ENCODE measurements around the gene CLEC10A.
"Not testable (repeated sequence)": the region's sequence is repeated elsewhere in the genome, so short reads cannot be mapped to it uniquely, and the experiment has no call there.

CLEC10A gene

DNA sequence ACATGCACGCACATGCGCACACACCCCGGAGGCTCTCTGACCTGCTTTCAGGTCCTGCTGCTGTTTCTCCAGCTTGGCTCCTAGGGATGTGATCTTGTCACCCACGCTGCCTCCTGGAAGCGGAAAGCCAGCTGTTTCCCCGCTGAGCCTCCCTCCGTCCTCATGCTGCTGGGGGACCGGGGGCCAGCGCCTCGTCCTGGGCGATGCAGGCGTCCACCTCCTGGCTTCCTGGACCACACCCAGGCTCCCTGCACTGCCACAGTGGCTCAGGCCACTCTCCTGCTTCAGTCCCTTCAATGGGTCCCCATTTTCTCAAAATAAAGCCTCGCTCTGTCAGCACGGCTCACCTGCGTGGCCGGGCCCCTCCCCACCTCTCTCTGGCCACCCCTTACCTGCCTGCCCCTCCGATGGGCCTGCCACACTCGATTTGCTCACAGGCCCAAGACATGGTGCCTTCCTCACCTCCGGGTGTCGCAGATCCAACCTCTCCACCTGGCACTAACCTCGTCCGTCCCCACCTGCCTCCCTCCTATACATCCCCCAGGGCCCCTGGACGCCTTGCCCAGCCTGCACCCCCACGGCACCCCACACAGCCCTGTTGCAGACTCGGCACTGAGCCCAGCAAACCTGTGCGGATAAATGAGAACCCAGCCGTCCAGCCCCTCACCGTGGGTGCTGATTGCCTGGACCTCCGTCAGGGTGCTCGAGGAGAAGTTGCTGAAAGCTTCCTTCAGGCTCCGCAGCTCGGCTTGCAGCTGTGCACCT, 27.9 kb upstream of the CLEC10A start:
- no peak for DNase-seq

DNA sequence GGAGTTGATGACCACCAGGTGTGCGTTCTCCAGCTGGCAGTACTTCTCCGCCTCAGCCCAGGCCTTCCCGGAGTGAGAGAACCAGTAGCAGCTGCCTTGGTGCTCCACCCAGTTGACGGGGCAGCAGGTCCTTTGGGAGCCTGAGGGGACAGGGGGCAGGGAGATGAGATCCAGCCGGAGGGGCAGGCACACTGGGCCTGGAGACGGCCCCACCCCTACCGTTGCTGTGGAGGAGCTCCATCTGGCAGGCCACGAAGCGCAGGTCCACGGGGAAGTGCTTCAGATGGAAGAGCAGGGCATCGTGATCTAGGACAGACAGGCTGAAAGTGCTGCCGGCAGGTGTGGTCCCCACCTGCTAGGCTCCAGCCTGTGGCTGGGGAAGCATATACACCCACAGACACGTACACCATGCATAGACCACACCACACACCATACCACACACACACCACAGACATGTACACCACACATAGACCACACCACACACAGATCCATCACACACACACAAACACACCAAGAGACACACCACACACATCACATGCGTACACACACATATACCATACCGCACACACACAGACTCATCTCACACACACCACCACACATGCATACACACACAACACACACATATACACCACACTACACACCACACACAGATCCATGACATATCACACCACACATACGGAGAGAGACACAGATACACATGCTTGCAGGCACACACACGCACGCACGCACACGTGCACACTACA, 27.1 kb upstream of the CLEC10A start:
- DNase-seq = peak; percentile 8

DNA sequence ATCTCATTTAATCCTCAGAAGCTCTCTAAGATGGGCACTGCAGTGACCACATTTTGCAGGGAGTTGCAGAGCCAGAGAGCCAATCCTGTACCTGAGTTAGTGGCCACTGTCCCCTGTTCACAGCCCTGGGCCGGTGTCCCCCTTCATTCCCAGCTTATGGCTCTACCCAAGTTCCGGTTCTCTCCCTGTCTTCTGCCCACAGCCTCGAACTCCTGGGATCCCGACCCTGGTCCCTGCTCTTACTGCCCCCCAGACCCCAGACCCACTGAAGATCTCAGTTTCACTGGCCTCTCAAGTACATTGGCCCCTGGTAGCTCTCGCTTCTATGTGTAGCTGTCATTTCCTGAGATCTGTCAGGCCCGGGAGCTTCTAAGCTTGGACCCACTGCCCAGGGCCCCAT, 22.4 kb upstream of the CLEC10A start:
- no peak for DNase-seq

DNA sequence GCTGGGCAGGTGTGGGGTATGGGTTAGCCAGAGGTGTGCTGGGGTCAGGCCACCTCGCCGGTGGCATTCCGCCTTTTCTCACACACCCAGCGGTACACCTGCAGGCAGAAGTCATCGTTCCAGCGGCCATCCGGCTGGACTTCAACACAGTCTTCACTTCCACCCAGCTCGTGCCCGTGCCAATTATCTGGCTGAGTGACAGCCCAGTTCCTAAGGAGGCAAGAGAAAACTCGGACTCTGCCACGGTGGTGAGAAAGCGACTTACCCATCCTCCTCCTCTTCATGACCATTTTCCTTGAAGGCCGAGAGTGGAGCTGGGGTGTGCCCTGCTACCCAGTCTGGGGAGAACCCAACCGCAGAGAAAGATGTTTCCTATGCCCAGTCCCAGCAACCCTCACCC, 21.5 kb upstream of the CLEC10A start:
- no peak for DNase-seq

DNA sequence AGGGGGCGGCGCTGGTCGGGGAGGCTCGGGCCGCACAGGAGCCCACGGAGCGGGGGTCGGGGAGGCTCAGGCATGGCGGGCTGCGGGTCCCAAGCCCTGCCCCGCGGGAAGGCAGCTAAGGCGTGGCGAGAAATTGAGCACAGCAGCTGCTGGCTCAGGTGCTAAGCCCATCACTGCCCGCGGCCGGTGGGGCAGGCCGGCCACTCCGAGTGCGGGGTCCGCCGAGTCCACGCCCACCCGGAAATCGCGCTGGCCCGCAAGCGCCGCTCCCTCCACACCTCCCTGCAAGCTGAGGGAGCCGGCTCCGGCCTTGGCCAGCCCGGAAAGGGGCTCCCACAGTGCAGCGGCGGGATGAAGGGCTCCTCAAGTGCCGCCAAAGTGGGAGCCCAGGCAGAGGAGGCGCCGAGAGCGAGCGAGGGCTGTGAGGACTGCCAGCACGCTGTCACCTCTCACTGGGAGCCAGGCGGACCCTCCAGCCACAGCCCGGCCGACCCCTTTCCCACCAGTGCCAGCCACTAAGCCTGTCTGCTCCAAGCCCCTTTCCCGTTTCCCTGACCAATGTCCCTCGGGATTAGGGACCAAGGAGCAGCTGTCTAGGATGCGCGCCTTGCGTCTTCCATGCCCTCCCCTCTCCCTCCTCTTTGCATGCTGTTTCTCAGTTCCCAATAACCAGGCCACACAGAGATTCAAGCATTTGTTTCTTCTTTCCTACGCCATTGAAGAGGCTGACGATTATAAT, 20.8 kb upstream of the CLEC10A start:
- DNase-seq = not testable (repeated sequence)

DNA sequence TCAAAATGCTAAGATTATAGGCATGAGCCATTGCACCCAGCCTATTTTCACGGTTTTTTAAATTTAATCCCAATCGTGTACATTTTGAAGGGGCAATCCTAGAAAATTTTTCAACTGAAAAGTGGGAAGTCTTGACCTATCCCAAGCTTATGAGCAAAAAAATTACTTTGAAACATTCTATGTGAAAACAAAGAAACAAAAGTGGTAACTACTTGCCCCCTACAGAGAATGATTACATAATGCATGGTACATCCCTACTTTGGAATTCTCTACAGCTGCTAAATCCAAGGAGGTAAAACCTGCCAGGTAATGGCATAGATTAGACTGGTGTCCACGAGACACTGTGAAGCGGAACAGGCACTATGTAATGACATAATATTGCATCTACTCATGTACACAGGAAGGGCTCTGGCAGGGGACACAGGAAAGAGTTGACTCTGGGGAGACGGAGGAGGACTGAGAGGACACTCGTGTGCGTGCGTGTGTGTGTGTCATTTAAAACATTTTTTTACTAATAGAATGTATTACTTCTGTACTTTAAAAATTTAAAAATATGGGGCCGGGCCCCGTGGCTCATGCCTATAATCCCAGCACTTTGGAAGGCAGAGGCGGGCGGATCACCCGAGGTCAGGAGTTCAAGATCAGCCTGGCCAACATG, 18.9 kb upstream of the CLEC10A start:
- no peak for DNase-seq

DNA sequence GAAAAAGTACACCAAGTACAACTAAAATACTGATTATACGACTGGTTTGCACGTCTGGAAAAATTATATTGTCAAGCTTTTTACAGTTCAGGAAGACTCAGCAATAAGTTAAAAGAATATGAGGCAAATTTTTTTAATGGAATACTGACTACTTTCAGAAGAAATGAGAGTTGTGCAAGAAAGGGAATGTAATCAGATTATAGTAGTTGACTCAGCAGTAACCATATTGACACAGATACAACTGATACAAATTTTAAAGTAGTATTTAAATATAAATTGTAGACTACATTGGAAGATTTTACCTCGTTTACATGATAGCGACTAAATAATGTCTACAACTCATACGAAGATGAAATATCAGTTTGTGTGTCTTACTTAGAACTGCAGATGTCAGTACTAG, 17.9 kb upstream of the CLEC10A start:
- DNase-seq = no peak

DNA sequence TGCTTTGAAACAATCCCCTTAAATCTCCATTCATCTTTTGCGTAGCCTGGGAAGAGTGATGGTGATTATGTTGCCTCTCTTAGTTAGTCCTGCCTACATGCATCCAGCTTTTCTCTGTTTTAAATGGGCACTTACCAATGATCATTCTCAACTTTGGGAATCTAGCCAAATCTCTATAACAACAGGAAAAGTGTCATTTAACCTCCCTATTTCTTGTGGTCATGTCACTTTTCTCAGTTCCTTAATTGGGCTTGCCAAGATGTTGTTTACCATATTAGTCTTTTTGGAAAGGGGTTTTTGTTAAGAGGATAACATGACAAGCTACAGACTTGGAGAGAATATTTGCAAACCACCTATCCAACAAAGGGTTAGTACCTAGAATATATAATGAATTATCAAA, 15.6 kb upstream of the CLEC10A start:
- DNase-seq = no peak

DNA sequence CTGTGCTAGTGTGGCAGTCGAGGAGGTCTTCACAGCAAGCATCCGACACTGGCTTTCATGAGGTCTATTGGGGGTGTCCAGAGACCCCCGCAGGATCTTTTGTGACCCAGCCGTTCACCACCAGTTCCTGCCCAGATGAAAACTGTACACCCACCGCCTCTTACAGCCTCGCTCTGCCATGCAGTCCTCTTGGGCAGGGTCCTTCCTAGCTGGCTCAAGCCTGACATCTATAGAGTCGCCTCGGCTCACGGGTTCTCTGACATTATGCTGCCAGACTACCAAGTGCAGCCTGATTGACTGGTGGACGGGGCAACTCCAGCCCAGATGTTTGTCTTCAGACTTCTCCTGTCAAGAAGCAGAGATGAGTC, 14.6 kb upstream of the CLEC10A start:
- no peak for DNase-seq

DNA sequence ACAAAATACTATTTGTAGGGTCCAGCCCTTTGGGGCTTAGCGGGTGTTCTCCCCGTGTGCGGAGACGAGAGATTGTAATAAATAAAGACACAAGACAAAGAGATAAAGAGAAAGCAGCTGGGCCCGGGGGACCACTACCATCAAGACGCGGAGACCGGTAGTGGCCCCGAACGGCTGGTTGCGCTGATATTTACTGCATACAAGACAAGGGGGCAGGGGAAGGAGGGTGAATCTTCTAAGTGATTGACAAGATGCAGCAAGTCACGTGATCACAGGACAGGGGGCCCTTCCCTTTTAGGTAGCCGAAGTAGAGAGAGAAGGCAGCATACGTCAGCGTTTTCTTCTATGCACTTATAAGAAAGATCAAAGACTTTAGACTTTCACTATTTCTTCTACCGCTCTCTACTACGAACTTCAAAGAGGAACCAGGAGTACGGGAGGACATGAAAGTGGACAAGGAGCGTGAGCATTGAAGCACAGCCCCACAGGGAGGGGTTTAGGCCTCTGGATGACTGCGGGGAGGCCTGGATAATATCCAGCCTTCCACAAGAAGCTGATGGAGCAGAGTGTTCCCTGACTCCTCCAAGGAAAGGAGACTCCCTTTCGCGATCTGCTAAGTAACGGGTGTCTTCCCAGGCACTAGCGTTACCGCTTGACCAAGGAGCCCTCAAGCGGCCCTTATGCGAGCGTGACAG, 11.4 kb upstream of the CLEC10A start:
- DNase-seq = not testable (repeated sequence)

DNA sequence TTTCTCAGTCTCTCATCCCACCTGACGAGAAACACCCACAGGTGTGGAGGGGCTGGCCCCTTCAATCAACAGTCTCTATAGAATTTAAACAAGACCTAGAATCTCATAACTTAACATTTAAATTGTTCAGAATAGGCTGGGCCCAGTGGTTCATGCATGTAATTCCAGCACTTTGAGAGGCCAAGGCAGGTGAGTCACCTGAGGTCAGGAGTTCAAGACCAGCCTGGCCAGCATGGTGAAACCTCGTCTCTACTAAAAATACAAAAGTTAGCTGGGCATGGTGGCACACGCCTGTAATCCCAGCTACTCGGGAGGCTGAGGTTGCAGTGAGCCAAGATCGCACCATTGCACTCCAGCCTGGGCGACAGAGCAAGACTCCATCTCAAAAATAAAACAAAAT, 9.5 kb upstream of the CLEC10A start:
- not testable (repeated sequence) for DNase-seq

DNA sequence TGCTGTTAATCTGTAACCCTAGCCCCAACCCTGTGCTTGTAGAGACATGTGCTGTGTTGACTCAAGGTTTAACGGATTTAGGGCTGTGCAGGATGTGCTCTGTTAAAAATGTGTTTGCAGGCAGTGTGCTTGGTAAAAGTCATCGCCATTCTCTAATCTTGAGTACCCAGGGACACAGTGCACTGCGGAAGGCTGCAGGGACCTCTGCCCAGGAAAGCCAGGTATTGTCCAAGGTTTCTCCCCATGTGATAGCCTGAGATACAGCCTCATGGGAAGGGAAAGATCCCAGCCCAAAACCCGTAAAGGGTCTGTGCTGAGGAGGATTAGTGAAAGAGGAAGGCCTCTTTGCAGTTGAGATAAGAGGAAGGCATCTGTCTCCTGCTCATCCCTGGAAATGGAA, 8.4 kb upstream of the CLEC10A start:
- not testable (repeated sequence) for DNase-seq

DNA sequence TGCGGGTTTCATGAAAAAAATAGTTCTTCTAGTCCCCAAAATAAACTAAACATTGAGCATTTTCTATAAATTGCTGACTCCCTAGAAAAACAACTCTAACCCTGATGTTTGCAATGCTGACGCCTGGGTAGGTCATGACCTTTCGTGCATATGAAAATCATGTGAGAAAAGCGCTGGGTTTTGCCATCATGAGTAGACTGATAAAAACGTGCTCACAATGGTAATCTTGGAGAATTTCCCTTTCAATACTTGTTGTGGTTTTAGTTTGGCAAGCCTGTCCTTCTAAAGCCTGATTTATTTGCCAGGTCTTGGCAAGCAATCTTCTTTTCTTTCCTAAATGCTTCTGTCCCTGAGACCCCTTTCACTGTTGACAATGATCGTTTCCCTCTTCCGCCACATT, 4.0 kb upstream of the CLEC10A start:
- no peak for DNase-seq

DNA sequence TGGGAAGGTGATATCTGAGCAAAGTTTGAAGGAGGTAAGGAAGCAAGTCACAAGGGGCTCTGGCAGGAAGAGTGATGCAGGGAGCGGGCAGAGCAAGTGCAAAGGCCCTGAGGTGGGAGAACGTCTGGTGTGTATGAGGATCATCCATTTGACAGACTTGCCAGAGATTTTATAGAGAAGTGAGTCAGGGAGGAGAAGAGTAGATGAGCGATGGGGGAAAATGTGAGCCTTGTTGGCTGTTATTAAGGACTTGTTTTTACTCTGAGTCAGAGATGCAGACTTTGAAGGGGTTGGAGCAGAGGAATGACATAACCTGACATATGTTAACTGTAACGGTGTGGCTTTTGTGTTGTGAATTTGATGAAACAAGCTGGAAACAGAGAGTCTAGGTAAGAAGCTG, 3.5 kb upstream of the CLEC10A start:
- DNase-seq = no peak

DNA sequence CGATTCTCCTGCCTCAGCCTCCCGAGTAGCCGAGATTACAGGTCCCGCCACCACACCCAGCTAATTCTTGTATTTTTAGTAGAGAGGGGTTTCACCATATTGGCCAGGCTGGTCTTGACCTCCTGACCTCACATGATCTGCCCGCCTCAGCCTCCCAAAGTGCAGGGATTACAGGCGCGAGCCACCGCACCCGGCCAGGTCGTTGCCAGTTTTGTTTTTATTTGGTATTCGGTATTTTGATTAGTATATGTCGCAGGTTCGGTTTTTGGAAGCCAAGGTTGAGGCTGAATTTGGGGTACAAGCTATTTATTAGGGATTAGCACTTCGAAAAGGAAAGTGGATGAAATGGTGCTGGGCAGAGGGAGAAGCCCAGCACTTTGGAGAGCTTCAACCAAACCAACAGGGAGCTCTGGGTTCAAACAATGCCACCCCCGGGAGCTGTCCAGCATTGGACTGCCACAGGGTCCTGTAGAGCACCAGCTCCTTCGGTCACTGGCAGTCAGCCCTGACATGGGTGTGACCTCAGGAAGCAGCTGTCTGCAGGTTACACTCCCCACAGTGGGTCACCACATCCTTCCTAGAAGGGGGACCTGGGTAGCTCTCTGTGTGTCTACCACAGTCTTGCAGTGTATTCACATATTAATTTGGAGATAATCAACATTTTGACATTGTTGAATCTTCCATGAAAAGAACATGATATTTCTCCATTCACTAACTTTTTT, 1.5 kb upstream of the CLEC10A start:
- DNase-seq = no peak

DNA sequence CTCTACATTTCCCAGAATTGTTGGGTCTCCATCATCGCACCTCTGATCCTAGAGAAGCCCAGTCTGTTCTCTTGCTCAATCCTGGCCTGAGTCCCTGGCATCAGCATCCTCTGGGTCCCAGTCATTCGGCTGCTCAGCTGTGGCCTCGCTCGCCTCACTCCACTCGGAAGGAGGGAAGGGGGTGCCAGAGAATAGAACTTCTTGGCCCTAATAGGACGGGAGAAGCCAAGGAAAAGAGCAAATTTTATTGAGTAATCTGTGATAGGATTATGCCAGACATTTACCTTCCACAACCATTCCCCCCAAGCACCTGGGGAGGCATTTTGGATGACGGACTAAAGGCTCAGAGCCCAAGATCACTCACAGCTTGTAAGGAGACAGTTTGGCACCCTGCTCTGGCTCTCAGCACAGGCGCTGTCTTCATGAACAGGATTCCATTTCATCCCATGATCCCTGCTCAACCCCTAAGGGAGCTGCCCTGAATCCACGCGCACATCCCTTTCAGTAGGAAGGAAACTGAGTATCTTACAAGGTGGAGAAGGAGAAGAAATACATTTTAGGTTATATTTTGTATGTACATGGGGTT, 498 bp upstream of the CLEC10A start:
- no peak for DNase-seq

DNA sequence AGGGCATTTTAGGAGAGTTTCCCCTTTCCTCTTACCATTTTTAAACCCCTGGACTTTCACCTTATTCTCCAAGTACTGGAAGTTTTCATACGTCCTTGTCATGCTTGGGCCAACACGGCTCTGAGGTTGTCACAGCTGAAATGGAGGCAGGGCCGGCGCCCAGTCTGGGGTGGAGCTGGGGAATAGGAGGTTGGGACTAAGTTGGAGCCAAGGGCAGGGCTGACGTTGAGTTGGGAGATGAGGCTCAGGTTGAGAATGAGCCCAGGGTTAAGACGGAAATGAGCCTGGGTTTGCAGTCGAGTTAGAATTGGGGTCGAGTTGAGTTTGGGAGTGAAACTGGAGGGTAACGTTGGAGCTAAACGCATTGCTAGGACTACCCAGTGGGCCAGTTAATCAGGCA, 1.3 kb downstream of the CLEC10A start:
- no peak for DNase-seq

DNA sequence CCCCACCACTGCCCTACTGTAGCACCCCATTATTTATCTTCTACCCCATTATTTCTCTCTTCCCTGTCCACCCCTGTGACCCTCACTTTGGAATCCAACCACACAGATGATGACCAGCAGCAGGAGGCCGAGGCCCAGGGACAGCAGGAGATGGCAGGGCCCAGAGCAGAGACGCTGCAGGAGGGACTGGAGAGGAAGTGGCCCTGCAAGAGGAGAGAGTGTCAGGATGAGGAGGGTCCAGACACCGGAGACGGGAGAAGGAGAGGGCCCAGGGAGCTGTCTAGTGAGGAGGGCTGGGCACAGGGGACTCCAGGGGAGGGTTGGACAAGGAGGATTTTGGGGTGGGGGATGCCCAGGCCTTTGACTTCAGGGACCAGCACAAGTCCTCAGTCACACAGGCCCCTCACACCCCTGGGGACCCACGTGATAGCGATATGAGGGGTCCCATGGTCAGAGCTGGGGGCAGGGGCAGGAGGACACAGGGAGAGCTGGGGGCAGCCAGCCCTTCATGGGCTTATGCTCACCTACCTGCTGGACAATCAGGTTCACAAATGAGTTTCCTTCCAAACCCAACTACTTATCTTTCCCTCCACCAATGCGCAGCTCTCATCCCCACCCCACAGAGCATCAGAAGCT, 2.0 kb downstream of the CLEC10A start:
- no peak for DNase-seq

DNA sequence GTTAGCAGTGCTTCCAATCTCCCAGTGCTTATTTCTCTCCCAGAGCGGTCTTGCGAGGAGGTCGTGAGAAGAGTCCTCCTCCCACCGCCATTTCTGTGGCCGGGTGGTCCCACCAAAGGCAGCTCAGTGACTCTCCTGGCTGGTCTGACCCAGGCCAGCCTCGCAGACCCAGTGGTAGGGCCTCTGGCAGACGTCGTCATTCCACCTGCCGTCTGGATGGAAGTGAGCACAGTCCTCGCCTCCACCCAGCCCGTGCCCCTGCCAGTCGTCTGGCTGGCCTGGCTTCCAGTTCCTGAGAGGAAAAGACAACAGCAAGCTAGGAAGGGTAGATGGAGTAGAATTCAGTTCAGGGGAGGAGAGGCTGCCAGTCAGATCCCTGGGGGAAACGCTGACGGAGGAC, 5.1 kb downstream of the CLEC10A start:
- no peak for DNase-seq

DNA sequence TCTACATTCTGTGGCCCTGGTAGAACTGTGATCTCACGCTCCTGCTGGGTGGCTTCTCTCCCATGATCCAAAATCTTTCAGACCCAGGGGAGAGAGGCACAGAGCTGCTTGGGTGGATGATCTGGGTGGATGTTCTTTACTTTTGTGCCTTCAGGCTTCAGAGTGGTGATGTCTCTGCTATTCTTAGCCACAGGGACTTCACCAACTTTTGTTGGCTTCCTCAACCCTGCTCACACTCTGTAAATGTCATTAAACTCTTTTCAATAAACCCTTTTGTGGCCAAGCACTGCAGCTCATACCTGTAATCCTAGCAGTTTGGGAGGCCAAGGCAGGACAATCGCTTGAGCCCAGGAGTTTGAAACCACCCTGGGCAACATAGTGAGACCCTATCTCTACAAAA, 7.6 kb downstream of the CLEC10A start:
- DNase-seq = no peak

DNA sequence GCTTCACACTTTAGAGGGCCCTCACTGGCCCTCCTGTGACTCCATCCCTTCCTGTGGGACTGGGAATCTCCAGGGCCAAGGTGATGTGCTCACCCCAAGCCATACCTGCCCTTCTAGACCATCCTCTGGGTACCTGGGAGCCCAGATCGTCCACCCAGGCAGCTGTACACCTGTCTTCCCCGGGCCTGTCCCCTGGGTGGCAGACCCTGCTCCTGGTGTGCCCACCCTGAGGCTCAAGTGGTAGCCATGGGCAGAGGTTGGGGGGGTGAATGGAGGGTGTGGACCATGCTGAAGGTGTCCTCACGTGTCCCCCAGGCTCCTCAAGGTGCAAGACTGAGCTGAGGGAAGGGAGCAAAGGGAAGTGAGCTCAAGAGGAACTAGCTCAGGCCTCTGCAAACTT, 9.3 kb downstream of the CLEC10A start:
- DNase-seq = no peak

Data from NCI-H510A treated with DMSO at 0.1 percent for 48 hours (cell line).